Stimulated activated CD8-positive, alpha-beta memory T cell treated with anti-CD3 and anti-CD28 coated beads, Interleukin-4, amount 100 ng/mL, for 24 hours (primary cell): ENCODE measurements around the gene WDPCP.
"Not testable (repeated sequence)": the region's sequence is repeated elsewhere in the genome, so short reads cannot be mapped to it uniquely, and the experiment has no call there.

ENCODE experiments used
- DNase-seq: peaks from one replicate; pipeline ENCODE4 v3.0.0-alpha.2; 2020; ENCODE audit warnings: low read depth

The WDPCP gene

GRCh38 chr2:63099032-63099431 lies 489.2 kb downstream of the WDPCP start:
- DNase-seq: no peak

- no peak for DNase-seq
Observed at GRCh38 chr2:63096491-63096890, 491.8 kb downstream of the WDPCP start.

DNA sequence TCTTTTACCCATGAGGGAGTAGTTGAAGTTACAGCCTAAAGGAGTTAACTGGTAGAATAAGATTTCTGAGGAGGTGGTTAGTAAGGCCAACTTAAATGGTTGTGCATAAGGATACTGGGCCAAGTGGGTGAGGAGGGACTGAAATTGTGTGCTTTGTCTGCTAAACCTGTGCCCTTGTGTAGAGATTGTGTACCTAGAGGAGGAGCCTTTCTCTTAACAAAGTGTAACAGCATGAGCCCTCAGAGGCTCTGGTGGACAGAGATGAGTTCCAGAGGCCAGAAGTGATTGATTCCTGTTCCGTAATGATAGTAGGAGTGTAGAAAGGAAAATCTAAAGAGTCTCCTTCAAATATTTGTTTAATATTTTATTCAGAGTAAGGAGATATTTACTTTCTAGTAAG lies 494.8 kb downstream of the WDPCP start:
- no peak for DNase-seq

DNA sequence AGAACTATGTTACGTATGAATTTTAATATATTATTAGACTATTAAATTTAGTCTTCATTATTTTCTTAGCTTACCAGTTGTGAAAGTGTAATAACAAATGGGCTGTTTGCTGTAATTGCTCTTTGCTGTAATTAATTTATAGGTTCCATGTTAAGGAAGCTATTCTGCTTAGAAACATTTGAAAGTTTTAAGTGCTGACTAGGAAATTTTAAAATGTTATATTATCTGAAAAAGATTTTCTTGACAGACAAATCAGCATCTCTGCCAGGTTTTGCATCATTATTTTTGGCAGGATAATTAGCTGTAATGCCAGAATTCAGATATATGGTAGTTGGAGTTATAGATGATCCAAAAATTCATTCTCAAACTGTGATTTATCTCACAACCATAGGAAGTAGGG lies 495.4 kb downstream of the WDPCP start:
- no peak for DNase-seq

DNA sequence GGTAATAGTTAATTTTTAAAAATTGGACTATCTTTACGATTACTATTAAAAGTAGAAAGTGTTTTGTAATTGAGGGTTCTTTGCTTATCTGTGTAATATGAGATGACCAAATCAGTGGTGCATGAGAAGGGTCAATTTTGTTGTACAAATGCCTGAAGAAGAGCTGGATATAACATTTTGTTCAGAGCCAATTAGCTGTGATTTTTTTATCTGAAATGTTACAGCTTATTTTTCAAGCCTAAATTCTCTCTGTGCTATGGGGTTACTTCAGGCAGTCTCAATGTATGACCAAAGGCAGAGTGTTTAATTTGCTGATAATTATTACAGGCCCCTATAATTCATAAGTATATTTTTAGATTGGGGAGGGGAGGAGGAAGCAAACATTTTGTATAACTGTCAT lies 495.9 kb downstream of the WDPCP start:
- no peak for DNase-seq

DNA sequence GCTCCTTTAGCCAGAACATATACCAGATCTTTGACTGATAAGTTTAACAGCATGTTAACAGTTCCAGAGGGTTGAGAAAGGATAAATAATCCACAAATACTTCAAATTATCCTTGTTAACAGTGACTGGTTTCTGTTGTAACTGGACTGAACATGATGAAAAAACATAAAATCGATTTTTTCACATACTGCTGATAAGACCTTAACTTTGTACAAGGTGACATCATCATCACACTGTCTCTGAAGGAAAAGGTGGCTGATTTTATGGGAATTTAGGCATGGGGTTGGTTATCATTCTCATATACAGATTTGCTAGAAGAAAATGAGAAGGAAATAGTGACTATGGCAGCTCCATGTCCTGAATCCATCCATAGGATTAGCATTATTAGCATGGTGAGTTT lies 501.6 kb downstream of the WDPCP start:
- DNase-seq: no peak

DNA sequence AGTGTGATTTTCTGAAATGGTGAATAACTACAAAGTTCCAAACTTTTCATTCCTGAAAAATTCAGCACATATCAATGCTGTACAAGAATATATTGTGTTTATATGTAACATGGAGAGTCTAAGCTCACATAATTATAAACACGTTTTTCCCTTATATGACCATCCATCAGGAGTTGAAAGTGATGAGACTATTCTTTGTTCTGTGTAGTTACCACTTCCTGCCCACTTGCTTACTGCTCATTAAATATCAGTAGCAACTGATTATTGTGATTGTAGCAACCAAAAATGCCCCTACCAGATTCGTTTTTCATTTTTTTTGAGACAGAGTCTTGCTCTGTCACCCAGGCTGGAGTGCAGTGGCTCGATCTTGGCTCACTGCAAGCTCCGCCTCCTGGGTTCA lies 506.9 kb downstream of the WDPCP start:
- no peak for DNase-seq

DNA sequence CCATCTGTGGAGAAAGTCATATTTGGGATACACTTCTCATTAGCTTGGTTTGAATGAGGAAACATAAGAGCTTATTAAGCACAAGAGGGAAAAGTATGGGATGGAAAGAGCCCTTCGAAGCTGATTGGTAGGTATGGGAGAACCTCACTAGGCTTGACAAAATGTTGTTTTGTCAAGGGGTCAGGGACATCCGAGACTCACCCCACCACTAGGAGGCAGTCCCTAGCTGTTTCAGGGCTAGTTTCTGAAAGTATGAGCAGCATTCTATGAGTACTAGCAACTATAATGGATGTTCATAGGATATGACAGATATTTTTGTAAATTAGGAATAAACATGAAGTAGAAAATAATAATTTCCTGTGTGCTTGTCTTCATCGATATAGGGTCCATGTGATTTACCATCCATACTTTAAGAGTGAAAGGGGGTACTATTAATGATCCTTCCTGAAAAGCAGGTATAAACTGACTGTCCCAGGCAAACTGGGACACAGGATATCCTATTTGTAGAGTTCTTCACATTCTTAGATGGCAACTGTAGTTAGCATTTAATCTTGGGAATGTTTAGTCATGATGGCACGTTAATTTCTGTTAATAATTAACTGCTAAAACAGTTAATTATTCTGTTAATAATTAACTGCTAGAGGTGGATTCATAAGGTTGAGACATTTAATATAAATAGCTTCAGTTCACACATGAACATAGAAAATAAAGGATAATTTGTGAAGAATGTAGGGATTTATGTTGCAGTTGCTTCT lies 509.2 kb downstream of the WDPCP start:
- no peak for DNase-seq

GRCh38 chr2:63074399-63074798 lies 513.9 kb downstream of the WDPCP start:
- DNase-seq: not testable (repeated sequence)

GRCh38 chr2:63073994-63074393 lies 514.3 kb downstream of the WDPCP start:
- DNase-seq: no peak

GRCh38 chr2:63071664-63072063 lies 516.6 kb downstream of the WDPCP start:
- DNase-seq: no peak
